Stomach (tissue), 9 donors: ENCODE results near the gene DOK3. TPM values are rescaled to one million over a fixed set of nuclear protein-coding genes. Genes with fewer than 3 reads are reported as not detected.

Source experiments
- DNase-seq, 2 donors: peaks; one replicate each; pipeline versions ENCODE4 v3.0.0 to v3.0.0-alpha.2; 2013 to 2019
- H3K27ac ChIP-seq, 5 donors: fragments of 200-600 bp in 4 of 5; sonication (generic) in 4 of 5; one replicate each; pipeline ENCODE4 v1.5.1; 2013 to 2019; ENCODE audit warnings: mild to moderate bottlenecking in 1 of 5, moderate library complexity in 1 of 5
- H3K27me3 ChIP-seq, 3 donors: fragments of 200-600 bp; sonication (generic); one replicate each; pipeline ENCODE4 v1.5.1; 2017 to 2019; ENCODE audit warnings: mixed run types in 1 of 3
- H3K36me3 ChIP-seq, 4 donors: fragments of 200-600 bp; sonication (generic); 1 replicate in 3 of 4; 2 replicates in 1 of 4; pipeline ENCODE4 v1.5.1; 2016 to 2019
- H3K4me1 ChIP-seq, 4 donors: fragments of 200-600 bp; sonication (generic); one replicate each; pipeline ENCODE4 v1.5.1; 2016 to 2019
- H3K4me3 ChIP-seq, 4 donors: fragments of 200-600 bp; sonication (generic) in 3 of 4; one replicate each; pipeline ENCODE4 v1.5.1; 2016 to 2019; ENCODE audit warnings: mild to moderate bottlenecking in 1 of 4
- H3K9me3 ChIP-seq, 4 donors: fragments of 200-600 bp; sonication (generic); one replicate each; pipeline ENCODE4 v1.5.1; 2016 to 2019
- CTCF ChIP-seq, 7 experiments: fragments of 450-650 bp in 4 of 7; fragments of 200-600 bp in 3 of 7; sonication (generic) in 3 of 7; IDR thresholded peaks; one replicate each; pipeline ENCODE4 v1.5.1; 2016 to 2019; ENCODE audit warnings: antibody characterized with exemption in 7 of 7, control low read depth in 2 of 7, mild to moderate bottlenecking in 1 of 7
- EP300 ChIP-seq: sonication (generic); formaldehyde crosslinking; IDR thresholded peaks from one replicate; pipeline ENCODE4 v1.6.1; 2017; ENCODE audit warnings: antibody characterized with exemption
- POLR2A ChIP-seq, 4 donors: fragments of 450-650 bp; IDR thresholded peaks; one replicate each; pipeline ENCODE4 v1.6.1; 2016; ENCODE audit warnings: antibody characterized with exemption in 4 of 4, control low read depth in 2 of 4, mild to moderate bottlenecking in 1 of 4, moderate library complexity in 1 of 4
- POLR2AphosphoS5 ChIP-seq, 3 donors: sonication (generic); formaldehyde crosslinking; IDR thresholded peaks; one replicate each; pipeline ENCODE4 v1.6.1; 2016; ENCODE audit warnings: antibody characterized with exemption in 3 of 3
- WGBS, 5 donors: extraction: QIAGEN DNeasy Blood & Tissue Kit in 3 of 5; methylation state at CpG; one replicate each; pipeline versions ENCODE4 v1.1.5 to v1.1.7; 2013 to 2018; 5-methylcytosine and 5-hydroxymethylcytosine counted together
- intact Hi-C: fragments of 100-400 bp; cut with DNase I; formaldehyde crosslinking; loops from one replicate; pipeline ENCODE4 v1.15.1; 2023; ENCODE audit warnings: low total_unique reads
- polyA plus RNA-seq, 3 donors: library from polyadenylated mRNA; stranded (reverse); fragments of 200-250 nt; gene quantifications; one replicate each; pipeline ENCODE4 v1.2.3, GENCODE V29; 2013
- total RNA-seq, 5 donors: library from RNA; depleted of rRNA; stranded (reverse); fragments of >200 nt; gene quantifications; one replicate each; pipeline versions ENCODE4 v1.1.0 to v1.2.3, GENCODE V29; 2014 to 2016
- donor health status: healthy with polysubstance abuse.
- donor health status: Bipolar disorder and iron deficiency.
- donor health status: healthy.

Gene DOK3
- total and polyA plus RNA-seq, 8 donors, result 0.43 to 31.2 (median 4.9) TPM; not detected in 1

GRCh38 chr5:177492841-177493240 lies 16.8 kb downstream of the DOK3 start:
- whole genome bisulfite sequencing, 5 donors, result 74 to 87% (median 75%) methylated on average over 7 of the region's 7 CpGs
- no peaks in the 10 kb centered on the region for H3K9me3 ChIP-seq
- TF ChIP-seq POLR2A (IDR thresholded peaks at IDR 0.05) (no peak), CTCF (IDR thresholded peaks at IDR 0.05) (no peak), POLR2AphosphoS5 (IDR thresholded peaks at IDR 0.05) (no peak), EP300 (no peak)
- no peak for DNase-seq
- intact Hi-C loops, result no loop called here
- H3K36me3 ChIP-seq, result peaks cover 19 to 51% (median 45%) of the 10 kb centered on the region in 4 donors
- H3K27me3 ChIP-seq, result no peaks in the 10 kb centered on the region
- H3K4me3 ChIP-seq, result peak overlapping the region in 3 of 4 donors; percentile 5 to 19 (median 6)
- peak overlapping the region in 4 of 5 donors; percentile 89 to 97 (median 92) for H3K27ac ChIP-seq
- peaks cover 49 to 92% (median 68%) of the 10 kb centered on the region in 4 donors for H3K4me1 ChIP-seq

GRCh38 chr5:177491983-177492746 lies 17.5 kb downstream of the DOK3 start:
- no peak for DNase-seq
- Histone ChIP-seq H3K36me3 (peaks cover 26 to 57% (median 51%) of the 10 kb centered on the region in 4 donors), H3K4me1 (peaks cover 47 to 90% (median 64%) of the 10 kb centered on the region in 4 donors), H3K27ac (peak overlapping the region in 4 of 5 donors; percentile 52 to 94 (median 90)), H3K9me3 (no peaks in the 10 kb centered on the region), H3K4me3 (peak overlapping the region in 2 of 4 donors; percentile 6 to 19), H3K27me3 (no peaks in the 10 kb centered on the region)
- intact Hi-C loops, result no loop called here
- WGBS, 5 donors, result 85 to 94% (median 92%) methylated on average over 32 to 54 of the region's 54 CpGs
- TF ChIP-seq POLR2AphosphoS5 (IDR thresholded peaks at IDR 0.05) (no peak), EP300 (no peak), CTCF (IDR thresholded peaks at IDR 0.05) (no peak)

- TF ChIP-seq POLR2AphosphoS5 (IDR thresholded peaks at IDR 0.05), result no peak
- peak in 5 of 7 experiments; percentile 12 to 76 (median 49) for TF ChIP-seq CTCF (IDR thresholded peaks at IDR 0.05)
- no peaks in the 10 kb centered on the region for H3K27me3 ChIP-seq
- H3K4me3 ChIP-seq, result peak overlapping the region in 2 of 4 donors; percentile 6 to 19
- H3K4me1 ChIP-seq, result peaks cover 41 to 83% (median 60%) of the 10 kb centered on the region in 4 donors
- 60 to 73% (median 68%) methylated on average over 30 to 43 of the region's 43 CpGs for WGBS, 5 donors
- intact Hi-C loops, result no loop called here
- peaks cover 27 to 64% (median 56%) of the 10 kb centered on the region in 4 donors for H3K36me3 ChIP-seq
- H3K27ac ChIP-seq, result peak overlapping the region in 4 of 5 donors; percentile 20 to 90 (median 70)
- H3K9me3 ChIP-seq, result no peaks in the 10 kb centered on the region
- DNase-seq, result peak in 1 of 2 donors; percentile 82
Observed at GRCh38 chr5:177491429-177491945, 18.1 kb downstream of the DOK3 start.

GRCh38 chr5:177490992-177491391 lies 18.6 kb downstream of the DOK3 start:
- no peak for DNase-seq
- no peak for TF ChIP-seq POLR2A (IDR thresholded peaks at IDR 0.05)
- no peak for TF ChIP-seq CTCF (IDR thresholded peaks at IDR 0.05)
- no peak for TF ChIP-seq POLR2AphosphoS5 (IDR thresholded peaks at IDR 0.05)
- TF ChIP-seq EP300, result no peak
- intact Hi-C loops, result no loop called here
- Histone ChIP-seq H3K27me3 (no peaks in the 10 kb centered on the region), H3K4me1 (peaks cover 36 to 78% (median 56%) of the 10 kb centered on the region in 4 donors), H3K36me3 (peaks cover 27 to 69% (median 61%) of the 10 kb centered on the region in 4 donors), H3K9me3 (no peaks in the 10 kb centered on the region), H3K4me3 (no peak overlapping the region), H3K27ac (peak overlapping the region in 3 of 5 donors; percentile 44 to 90 (median 89))
- WGBS, 5 donors, result 85 to 94% (median 92%) methylated on average over 16 of the region's 16 CpGs
